NCI-H1092 treated with DMSO at 0.1 percent for 48 hours (cell line): ENCODE measurements around the gene BBS9.

Source experiments
- DNase-seq: peaks from one replicate; lab custom pipeline; 2025; lab: John Stamatoyannopoulos, UW

Gene BBS9

GRCh38 chr7:33612442-33612841, 483.1 kb downstream of the BBS9 start:
- DNase-seq = no peak

GRCh38 chr7:33614357-33615117, 485.2 kb downstream of the BBS9 start:
- no peak for DNase-seq

- no peak for DNase-seq
Observed at GRCh38 chr7:33616752-33617151, 487.4 kb downstream of the BBS9 start.

GRCh38 chr7:33619264-33619663, 489.9 kb downstream of the BBS9 start:
- no peak for DNase-seq

GRCh38 chr7:33623267-33623666, 493.9 kb downstream of the BBS9 start:
- DNase-seq = no peak

GRCh38 chr7:33624215-33624614, 494.9 kb downstream of the BBS9 start:
- DNase-seq = no peak

GRCh38 chr7:33626869-33627268, 497.5 kb downstream of the BBS9 start:
- no peak for DNase-seq

GRCh38 chr7:33627741-33628140, 498.4 kb downstream of the BBS9 start:
- no peak for DNase-seq

- DNase-seq = no peak
Observed at GRCh38 chr7:33628894-33629293, 499.5 kb downstream of the BBS9 start.

GRCh38 chr7:33630359-33630758, 501.0 kb downstream of the BBS9 start:
- no peak for DNase-seq

GRCh38 chr7:33632322-33632721, 503.0 kb downstream of the BBS9 start:
- no peak for DNase-seq

GRCh38 chr7:33632840-33633525, 503.6 kb downstream of the BBS9 start:
- no peak for DNase-seq

- DNase-seq = no peak
Observed at GRCh38 chr7:33634606-33635005, 505.2 kb downstream of the BBS9 start.

GRCh38 chr7:33636359-33636758, 507.0 kb downstream of the BBS9 start:
- DNase-seq = no peak

GRCh38 chr7:33639552-33640197, 510.3 kb downstream of the BBS9 start:
- no peak for DNase-seq

GRCh38 chr7:33640741-33641140, 511.4 kb downstream of the BBS9 start:
- no peak for DNase-seq

- DNase-seq = no peak
Observed at GRCh38 chr7:33642312-33642711, 512.9 kb downstream of the BBS9 start.

- no peak for DNase-seq
Observed at GRCh38 chr7:33643530-33643929, 514.2 kb downstream of the BBS9 start.

- DNase-seq = no peak
Observed at GRCh38 chr7:33644489-33644888, 515.1 kb downstream of the BBS9 start.

- DNase-seq = no peak
Observed at GRCh38 chr7:33645104-33645503, 515.7 kb downstream of the BBS9 start.

- DNase-seq = no peak
Observed at GRCh38 chr7:33646166-33646565, 516.8 kb downstream of the BBS9 start.

GRCh38 chr7:33646891-33647391, 517.6 kb downstream of the BBS9 start:
- DNase-seq = no peak
